Measurements from ENCODE around the gene SLC43A3.

- TF ChIP-seq POLR2AphosphoS5 (IDR thresholded peaks at IDR 0.05; ENCODE audit: insufficient read depth, low read depth, low read length) (no peak), CTCF (IDR thresholded peaks at IDR 0.05; ENCODE audit: extremely low read depth in 1 of 2, insufficient read depth in 1 of 2, low read depth in 1 of 2, low read length in 2 of 2) (no peak)
Measured at GRCh38 chr11:57399221-57399620, 27.7 kb downstream of the SLC43A3 start.
